Astrocyte (in vitro differentiated cells and primary cell): ENCODE data around the gene KRT78. TPM values are rescaled to one million over a fixed set of nuclear protein-coding genes. Genes with fewer than 3 reads are reported as not detected.

Source experiments
- DNase-seq: peaks from one replicate; pipeline ENCODE4 v3.0.0-alpha.2; 2010; ENCODE audit warnings: low read depth
- FAIRE-seq: peaks from 2 replicates; lab custom pipeline; 2011; peaks lifted over from hg19 to GRCh38; lab: Jason Lieb, UNC
- H2AFZ ChIP-seq: 2 replicates; pipeline ENCODE4 v1.6.0; 2012; ENCODE audit warnings: low read depth, low read length, inconsistent platforms
- H3K27ac ChIP-seq: 2 replicates; pipeline ENCODE4 v1.5.1; 2011; ENCODE audit warnings: low read depth, low read length, inconsistent platforms
- H3K27me3 ChIP-seq: 2 replicates; pipeline ENCODE4 v1.6.0; 2011; ENCODE audit warnings: low read length, inconsistent platforms; ENCODE audit not compliant: insufficient read depth
- H3K36me3 ChIP-seq: 2 replicates; pipeline ENCODE4 v1.5.1; 2011; ENCODE audit warnings: low read length, inconsistent platforms; ENCODE audit not compliant: insufficient read depth
- H3K4me1 ChIP-seq: 2 replicates; pipeline ENCODE4 v1.5.1; 2011; ENCODE audit warnings: low read length, inconsistent platforms; ENCODE audit not compliant: insufficient read depth
- H3K4me2 ChIP-seq: 2 replicates; pipeline ENCODE4 v1.6.0; 2012; ENCODE audit warnings: low read length, inconsistent platforms
- H3K4me3 ChIP-seq: 2 replicates; pipeline ENCODE4 v1.5.1; 2011; ENCODE audit warnings: low read depth, mild to moderate bottlenecking, low read length, inconsistent platforms; ENCODE audit not compliant: insufficient read depth
- H3K79me2 ChIP-seq: 2 replicates; pipeline ENCODE4 v1.6.0; 2012; ENCODE audit warnings: mild to moderate bottlenecking, low read length, inconsistent platforms; ENCODE audit not compliant: insufficient read depth
- H3K9ac ChIP-seq: 2 replicates; pipeline ENCODE4 v1.6.0; 2012; ENCODE audit warnings: mild to moderate bottlenecking, low read length, inconsistent platforms
- H3K9me3 ChIP-seq: 2 replicates; pipeline ENCODE4 v1.5.1; 2012; ENCODE audit warnings: low read depth, mild to moderate bottlenecking, low read length, inconsistent platforms; ENCODE audit not compliant: insufficient read depth
- H4K20me1 ChIP-seq: 2 replicates; pipeline ENCODE4 v1.6.0; 2012; ENCODE audit warnings: low read length, inconsistent platforms; ENCODE audit not compliant: insufficient read depth
- H3K27ac Mint-ChIP-seq: one replicate; pipeline ENCODE4 v1.8.0; 2021; ENCODE audit warnings: mild to moderate bottlenecking, mixed read lengths; ENCODE audit not compliant: unreplicated experiment
- H3K27me3 Mint-ChIP-seq: one replicate; pipeline ENCODE4 v1.8.0; 2021; ENCODE audit warnings: low read depth, mixed read lengths; ENCODE audit not compliant: unreplicated experiment
- H3K36me3 Mint-ChIP-seq: one replicate; pipeline ENCODE4 v1.8.0; 2021; ENCODE audit warnings: low read depth, mixed read lengths; ENCODE audit not compliant: unreplicated experiment
- H3K4me1 Mint-ChIP-seq: one replicate; pipeline ENCODE4 v1.8.0; 2021; ENCODE audit warnings: low read depth, mixed read lengths; ENCODE audit not compliant: unreplicated experiment
- H3K4me3 Mint-ChIP-seq: one replicate; pipeline ENCODE4 v1.8.0; 2021; ENCODE audit warnings: mild to moderate bottlenecking, moderate library complexity, mixed read lengths; ENCODE audit not compliant: unreplicated experiment
- H3K9me3 Mint-ChIP-seq: one replicate; pipeline ENCODE4 v1.8.0; 2021; ENCODE audit warnings: mild to moderate bottlenecking, mixed read lengths; ENCODE audit not compliant: unreplicated experiment
- EZH2 ChIP-seq: IDR thresholded peaks from 2 replicates; pipeline ENCODE4 v1.6.1; 2012; ENCODE audit warnings: mild to moderate bottlenecking, low read length, inconsistent platforms; ENCODE audit not compliant: insufficient read depth
- total RNA-seq: library from RNA; stranded (reverse); gene quantifications from 2 replicates; pipeline ENCODE4 v1.2.1, GENCODE V29; 2021
- TF ChIP-seq, protein P1 (sequence below): IDR thresholded peaks from 2 replicates; pipeline ENCODE4 v1.5.1; 2011; ENCODE audit warnings: low read depth, mild to moderate bottlenecking, inconsistent platforms, low read length, moderate library complexity; ENCODE audit not compliant: insufficient read depth

KRT78 gene
- total RNA-seq, 1 donor from 2014 or later = not detected

- H3K4me3 ChIP-seq = no peak overlapping the region
- H3K27me3 Mint-ChIP-seq = peaks cover 61% of the 10 kb centered on the region
- H3K4me1 ChIP-seq = no peaks in the 10 kb centered on the region
- H4K20me1 ChIP-seq = no peaks in the 10 kb centered on the region
- no peaks in the 10 kb centered on the region for H3K36me3 ChIP-seq
- H3K9ac ChIP-seq = no peak overlapping the region
- no peak for DNase-seq
- no peak overlapping the region for H3K27ac ChIP-seq
- H3K4me3 Mint-ChIP-seq = no peak overlapping the region
- no peaks in the 10 kb centered on the region for H3K79me2 ChIP-seq
- FAIRE-seq = no peak
- no peak overlapping the region for H2AFZ ChIP-seq
- no peaks in the 10 kb centered on the region for H3K9me3 ChIP-seq
- H3K27me3 ChIP-seq = peaks cover 15% of the 10 kb centered on the region
- H3K27ac Mint-ChIP-seq = no peak overlapping the region
- no peaks in the 10 kb centered on the region for H3K9me3 Mint-ChIP-seq
- H3K4me2 ChIP-seq = no peak overlapping the region
- H3K4me1 Mint-ChIP-seq = peaks cover 7% of the 10 kb centered on the region
- H3K36me3 Mint-ChIP-seq = peaks cover 4% of the 10 kb centered on the region
- TF ChIP-seq EZH2 = no peak
- TF ChIP-seq, protein P1, sequence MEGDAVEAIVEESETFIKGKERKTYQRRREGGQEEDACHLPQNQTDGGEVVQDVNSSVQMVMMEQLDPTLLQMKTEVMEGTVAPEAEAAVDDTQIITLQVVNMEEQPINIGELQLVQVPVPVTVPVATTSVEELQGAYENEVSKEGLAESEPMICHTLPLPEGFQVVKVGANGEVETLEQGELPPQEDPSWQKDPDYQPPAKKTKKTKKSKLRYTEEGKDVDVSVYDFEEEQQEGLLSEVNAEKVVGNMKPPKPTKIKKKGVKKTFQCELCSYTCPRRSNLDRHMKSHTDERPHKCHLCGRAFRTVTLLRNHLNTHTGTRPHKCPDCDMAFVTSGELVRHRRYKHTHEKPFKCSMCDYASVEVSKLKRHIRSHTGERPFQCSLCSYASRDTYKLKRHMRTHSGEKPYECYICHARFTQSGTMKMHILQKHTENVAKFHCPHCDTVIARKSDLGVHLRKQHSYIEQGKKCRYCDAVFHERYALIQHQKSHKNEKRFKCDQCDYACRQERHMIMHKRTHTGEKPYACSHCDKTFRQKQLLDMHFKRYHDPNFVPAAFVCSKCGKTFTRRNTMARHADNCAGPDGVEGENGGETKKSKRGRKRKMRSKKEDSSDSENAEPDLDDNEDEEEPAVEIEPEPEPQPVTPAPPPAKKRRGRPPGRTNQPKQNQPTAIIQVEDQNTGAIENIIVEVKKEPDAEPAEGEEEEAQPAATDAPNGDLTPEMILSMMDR = no peak
These were observed 32.9 kb downstream of the KRT78 start for GRCh38 chr12:52815676-52816588.

DNA sequence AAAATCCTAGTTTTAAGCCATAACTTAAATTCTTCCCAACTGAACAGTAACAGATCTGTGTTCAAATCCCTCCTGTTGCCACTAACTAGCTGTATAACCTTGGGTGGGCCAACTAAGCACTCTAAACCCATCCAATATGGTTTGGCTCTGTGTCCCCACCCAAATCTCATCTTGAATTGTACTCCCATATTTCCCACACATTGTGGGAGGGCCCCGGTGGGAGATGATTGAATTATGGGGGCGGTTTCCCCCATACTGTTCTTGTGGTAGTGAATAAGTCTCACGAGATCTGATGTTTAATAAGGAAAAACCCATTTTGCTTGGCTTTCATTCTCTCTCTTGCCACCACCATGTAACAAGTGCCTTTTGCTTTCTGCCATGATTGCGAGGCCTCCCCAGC lies 33.6 kb downstream of the KRT78 start:
- TF ChIP-seq, protein P1 = no peak
- no peak for TF ChIP-seq EZH2
- Histone ChIP-seq H3K36me3 (no peaks in the 10 kb centered on the region), H4K20me1 (no peaks in the 10 kb centered on the region), H3K4me3 (no peak overlapping the region), H3K9me3 (no peaks in the 10 kb centered on the region), H3K4me1 (no peaks in the 10 kb centered on the region), H3K79me2 (no peaks in the 10 kb centered on the region), H3K9ac (no peak overlapping the region), H3K27ac (no peak overlapping the region), H2AFZ (no peak overlapping the region), H3K27me3 (peaks cover 15% of the 10 kb centered on the region), H3K4me2 (no peak overlapping the region)
- Mint-ChIP-seq H3K4me3 (no peak overlapping the region), H3K27me3 (peaks cover 54% of the 10 kb centered on the region), H3K36me3 (peaks cover 4% of the 10 kb centered on the region), H3K27ac (no peak overlapping the region), H3K4me1 (peaks cover 4% of the 10 kb centered on the region), H3K9me3 (no peaks in the 10 kb centered on the region)
- FAIRE-seq (no peak), DNase-seq (no peak)

DNA sequence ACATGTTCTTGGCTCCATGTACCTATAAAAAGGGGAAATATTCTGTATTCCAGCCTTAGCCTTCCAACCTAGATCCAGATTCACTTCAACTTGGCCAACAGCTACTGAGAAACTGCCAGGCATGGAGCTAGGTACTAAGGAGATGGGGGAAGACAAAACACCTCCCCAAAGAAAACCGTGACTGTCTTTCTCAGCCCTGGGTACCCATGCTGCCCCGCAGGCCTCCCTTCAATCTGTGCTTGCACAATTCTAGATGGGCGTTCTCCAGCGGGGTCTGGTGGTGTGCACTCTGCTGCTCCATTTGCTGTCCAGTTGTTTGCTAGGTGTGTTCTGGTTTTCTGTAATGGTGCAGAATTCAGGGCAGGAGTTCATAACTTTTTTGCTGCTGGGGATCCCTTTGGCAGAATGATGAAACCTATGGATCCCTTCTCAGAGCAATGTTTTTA lies 34.1 kb downstream of the KRT78 start:
- no peak overlapping the region for H3K4me3 Mint-ChIP-seq
- H3K27ac Mint-ChIP-seq = no peak overlapping the region
- no peak for DNase-seq
- H3K27me3 ChIP-seq = peaks cover 15% of the 10 kb centered on the region
- H3K4me3 ChIP-seq = no peak overlapping the region
- H3K4me1 Mint-ChIP-seq = peaks cover 4% of the 10 kb centered on the region
- no peak overlapping the region for H3K9ac ChIP-seq
- H3K9me3 Mint-ChIP-seq = no peaks in the 10 kb centered on the region
- H2AFZ ChIP-seq = no peak overlapping the region
- H3K4me2 ChIP-seq = no peak overlapping the region
- no peak for FAIRE-seq
- H4K20me1 ChIP-seq = no peaks in the 10 kb centered on the region
- H3K79me2 ChIP-seq = no peaks in the 10 kb centered on the region
- H3K9me3 ChIP-seq = no peaks in the 10 kb centered on the region
- H3K27me3 Mint-ChIP-seq = peaks cover 54% of the 10 kb centered on the region
- H3K36me3 ChIP-seq = no peaks in the 10 kb centered on the region
- H3K27ac ChIP-seq = no peak overlapping the region
- H3K36me3 Mint-ChIP-seq = peaks cover 4% of the 10 kb centered on the region
- TF ChIP-seq EZH2 = no peak
- TF ChIP-seq, protein P1 = no peak
- H3K4me1 ChIP-seq = no peaks in the 10 kb centered on the region
